HCT116 (cell line): ENCODE data around the gene MTRF1L.

Source experiments
- CEBPB ChIP-seq: IDR thresholded peaks from 2 replicates; pipeline ENCODE4 v1.6.1; 2012; ENCODE audit warnings: low read depth
- CTCF ChIP-seq, 3 experiments: fragments of 200-600 bp in 1 of 3; sonication (generic) in 1 of 3; IDR thresholded peaks in 2 of 3; conservative IDR thresholded peaks in 1 of 3; 2 replicates each; pipeline ENCODE4 v1.5.1; 2012 to 2017; ENCODE audit warnings: low read depth in 2 of 3, low read length in 2 of 3, antibody characterized with exemption in 1 of 3, borderline replicate concordance in 1 of 3, control low read depth in 1 of 3, mild to moderate bottlenecking in 1 of 3, mixed read lengths in 1 of 3, mixed run types in 1 of 3, moderate library complexity in 1 of 3; ENCODE audit not compliant: insufficient read depth in 1 of 3
- EGR1 ChIP-seq: IDR thresholded peaks from 2 replicates; pipeline ENCODE4 v1.6.1; 2012; ENCODE audit warnings: low read depth
- EZH2 ChIP-seq: fragments of 200-600 bp; sonication (generic); IDR thresholded peaks from 2 replicates; pipeline ENCODE4 v1.6.1; 2017; ENCODE audit warnings: antibody characterized with exemption, mixed run types
- EZH2phosphoT487 ChIP-seq: fragments of 200-600 bp; IDR thresholded peaks from 2 replicates; pipeline ENCODE4 v1.6.1; 2018; ENCODE audit warnings: antibody characterized with exemption, borderline replicate concordance
- POLR2A ChIP-seq: IDR thresholded peaks from 2 replicates; pipeline ENCODE4 v1.7.0; 2011; ENCODE audit warnings: borderline replicate concordance; ENCODE audit not compliant: insufficient read depth, insufficient read length; ENCODE audit errors: extremely low read depth
- POLR2AphosphoS5 ChIP-seq: IDR thresholded peaks from 2 replicates; pipeline ENCODE4 v1.6.1; 2011; ENCODE audit warnings: mild to moderate bottlenecking, low read depth, low read length, moderate library complexity
- SIN3A ChIP-seq: IDR thresholded peaks from 2 replicates; pipeline ENCODE4 v1.6.1; 2012; ENCODE audit warnings: low read depth
- ZFX ChIP-seq: fragments of 450-650 bp; IDR thresholded peaks from 2 replicates; pipeline ENCODE4 v1.6.1; 2017
- ZNF274 ChIP-seq: fragments of 200-500 bp; sonication (Bioruptor generic); IDR thresholded peaks from 2 replicates; pipeline ENCODE4 v1.6.1; 2014; ENCODE audit warnings: mild to moderate bottlenecking, low read depth, low read length, inconsistent platforms
- TF ChIP-seq, protein P1 (sequence below): IDR thresholded peaks from 2 replicates; pipeline ENCODE4 v1.6.1; 2012
- TF ChIP-seq, protein P2 (sequence below): IDR thresholded peaks from 2 replicates; pipeline ENCODE4 v1.6.1; 2012; ENCODE audit warnings: low read depth

GRCh38 chr6:153000243-153000642 is 2.3 kb downstream of the MTRF1L start:
- TF ChIP-seq CTCF (IDR thresholded peaks at IDR 0.05 in 2 of 3, conservative IDR thresholded peaks at IDR 0.05 in 1 of 3; ENCODE audit: borderline replicate concordance in 1 of 3, insufficient read depth in 1 of 3, low read depth in 2 of 3, low read length in 2 of 3) (no peak), POLR2A (no peak), EZH2 (no peak), ZNF274 (no peak), POLR2AphosphoS5 (no peak), CEBPB (no peak), EZH2phosphoT487 (no peak), ZFX (no peak), EGR1 (no peak), SIN3A (no peak)
- TF ChIP-seq, protein P1, sequence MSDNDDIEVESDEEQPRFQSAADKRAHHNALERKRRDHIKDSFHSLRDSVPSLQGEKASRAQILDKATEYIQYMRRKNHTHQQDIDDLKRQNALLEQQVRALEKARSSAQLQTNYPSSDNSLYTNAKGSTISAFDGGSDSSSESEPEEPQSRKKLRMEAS: no peak
- TF ChIP-seq, protein P2, sequence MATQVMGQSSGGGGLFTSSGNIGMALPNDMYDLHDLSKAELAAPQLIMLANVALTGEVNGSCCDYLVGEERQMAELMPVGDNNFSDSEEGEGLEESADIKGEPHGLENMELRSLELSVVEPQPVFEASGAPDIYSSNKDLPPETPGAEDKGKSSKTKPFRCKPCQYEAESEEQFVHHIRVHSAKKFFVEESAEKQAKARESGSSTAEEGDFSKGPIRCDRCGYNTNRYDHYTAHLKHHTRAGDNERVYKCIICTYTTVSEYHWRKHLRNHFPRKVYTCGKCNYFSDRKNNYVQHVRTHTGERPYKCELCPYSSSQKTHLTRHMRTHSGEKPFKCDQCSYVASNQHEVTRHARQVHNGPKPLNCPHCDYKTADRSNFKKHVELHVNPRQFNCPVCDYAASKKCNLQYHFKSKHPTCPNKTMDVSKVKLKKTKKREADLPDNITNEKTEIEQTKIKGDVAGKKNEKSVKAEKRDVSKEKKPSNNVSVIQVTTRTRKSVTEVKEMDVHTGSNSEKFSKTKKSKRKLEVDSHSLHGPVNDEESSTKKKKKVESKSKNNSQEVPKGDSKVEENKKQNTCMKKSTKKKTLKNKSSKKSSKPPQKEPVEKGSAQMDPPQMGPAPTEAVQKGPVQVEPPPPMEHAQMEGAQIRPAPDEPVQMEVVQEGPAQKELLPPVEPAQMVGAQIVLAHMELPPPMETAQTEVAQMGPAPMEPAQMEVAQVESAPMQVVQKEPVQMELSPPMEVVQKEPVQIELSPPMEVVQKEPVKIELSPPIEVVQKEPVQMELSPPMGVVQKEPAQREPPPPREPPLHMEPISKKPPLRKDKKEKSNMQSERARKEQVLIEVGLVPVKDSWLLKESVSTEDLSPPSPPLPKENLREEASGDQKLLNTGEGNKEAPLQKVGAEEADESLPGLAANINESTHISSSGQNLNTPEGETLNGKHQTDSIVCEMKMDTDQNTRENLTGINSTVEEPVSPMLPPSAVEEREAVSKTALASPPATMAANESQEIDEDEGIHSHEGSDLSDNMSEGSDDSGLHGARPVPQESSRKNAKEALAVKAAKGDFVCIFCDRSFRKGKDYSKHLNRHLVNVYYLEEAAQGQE: no peak
